Activated CD4-positive, alpha-beta T cell treated with anti-CD3 and anti-CD28 coated beads, Interleukin-2, amount 50 U/mL, for 48 hours (primary cell): ENCODE measurements around the gene OR52M1.

Source experiments
- DNase-seq, 2 experiments: peaks; one replicate each; pipeline ENCODE4 v3.0.0-alpha.2; 2020

Gene OR52M1

DNA sequence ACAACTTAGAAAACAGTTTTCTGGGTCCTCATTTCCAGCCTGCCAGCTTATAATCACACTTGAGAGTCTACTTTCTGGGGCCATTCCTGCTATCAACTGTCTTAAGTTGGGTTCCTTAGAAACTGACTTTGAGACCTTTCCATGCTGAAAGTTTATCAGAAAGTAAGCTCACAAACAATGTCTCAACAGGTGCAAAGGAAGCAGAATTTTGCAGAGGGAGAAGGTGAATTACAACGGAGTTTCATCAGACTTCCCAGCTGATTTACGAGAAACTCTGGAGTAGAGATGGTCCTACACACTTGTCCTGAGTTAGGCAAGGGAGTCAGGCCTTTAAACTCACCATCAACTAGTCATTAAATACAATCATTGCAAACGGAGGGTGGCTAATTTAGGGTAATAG, 31.9 kb downstream of the OR52M1 start:
- no peak for DNase-seq

- DNase-seq: no peak
Observed at GRCh38 chr11:4577761-4578160, 32.8 kb downstream of the OR52M1 start.

- DNase-seq: no peak
Observed at GRCh38 chr11:4578624-4579023, 33.6 kb downstream of the OR52M1 start.

DNA sequence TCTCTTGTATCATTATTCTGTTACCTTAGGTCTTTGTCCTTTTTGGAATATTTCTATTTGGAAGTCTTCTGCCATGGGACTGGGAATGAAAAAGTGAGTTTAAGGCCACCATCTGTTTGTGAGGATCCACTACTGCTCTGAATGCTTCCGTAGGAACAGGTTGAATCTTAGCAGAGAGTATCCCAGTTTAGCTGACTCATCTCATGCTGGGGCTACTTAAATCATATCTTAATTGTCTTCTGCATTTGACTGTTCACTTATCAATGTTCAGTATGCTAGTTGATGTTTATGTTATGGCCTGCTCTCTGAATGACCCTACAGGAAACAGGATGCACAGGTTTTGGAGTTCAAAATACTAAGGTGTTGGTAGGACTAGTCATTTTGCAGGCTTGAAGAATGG, 35.1 kb downstream of the OR52M1 start:
- no peak for DNase-seq

DNA sequence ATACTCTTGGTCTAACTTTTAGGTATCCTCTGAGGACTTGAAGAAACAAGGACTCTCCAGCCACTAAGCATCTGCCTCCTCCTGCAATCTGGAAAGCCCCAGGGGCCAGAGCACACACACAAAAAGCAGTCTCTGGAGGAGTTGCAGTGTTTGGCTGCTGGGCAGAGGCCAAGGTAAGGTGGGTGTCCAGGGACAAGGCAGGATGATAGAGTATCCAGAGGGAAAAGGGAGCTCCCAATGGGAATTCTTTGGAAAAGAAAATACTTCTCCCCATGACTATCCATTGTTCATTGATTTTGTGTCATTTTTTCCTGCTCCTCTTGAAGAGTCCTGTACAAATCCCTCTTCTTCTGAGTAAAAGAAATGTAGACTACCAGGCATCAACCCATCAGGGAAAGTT, 36.5 kb downstream of the OR52M1 start, which contains the start of gene OR52I2:
Gene OR52I2, plus strand, starts transcription at position 301 of the 400 bp plus-strand sequence.
- no peak for DNase-seq

- DNase-seq: no peak
Observed at GRCh38 chr11:4589017-4589416, 44.0 kb downstream of the OR52M1 start.

DNA sequence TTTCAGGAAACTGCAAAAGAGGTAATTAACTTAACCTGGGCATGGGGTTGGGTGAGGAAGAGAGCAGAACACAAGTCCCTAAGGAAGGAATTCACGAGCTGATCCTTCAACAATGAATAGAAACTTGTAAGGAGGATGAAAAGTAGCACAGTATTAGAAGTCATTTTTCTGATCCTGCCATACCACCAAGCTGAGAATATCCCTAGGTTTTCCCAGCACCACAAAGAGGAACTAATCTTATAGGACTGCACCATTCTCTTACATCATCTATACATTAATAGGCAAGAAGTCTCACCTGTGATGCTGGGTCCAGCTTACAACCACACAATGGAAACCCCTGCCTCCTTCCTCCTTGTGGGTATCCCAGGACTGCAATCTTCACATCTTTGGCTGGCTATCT, 48.7 kb downstream of the OR52M1 start, which contains the start of gene OR52I1:
Gene OR52I1, plus strand, starts transcription at position 301 of the 400 bp plus-strand sequence. Its CDS starts 0 bp downstream, at position 301.
- DNase-seq: no peak
